ENCODE measurements around the gene ESYT2. TPM values are rescaled to one million over a fixed set of nuclear protein-coding genes. Genes with fewer than 3 reads are reported as not detected.

ESYT2 gene
- total RNA-seq, 1 donor from 2014 or later: 102 TPM

DNA sequence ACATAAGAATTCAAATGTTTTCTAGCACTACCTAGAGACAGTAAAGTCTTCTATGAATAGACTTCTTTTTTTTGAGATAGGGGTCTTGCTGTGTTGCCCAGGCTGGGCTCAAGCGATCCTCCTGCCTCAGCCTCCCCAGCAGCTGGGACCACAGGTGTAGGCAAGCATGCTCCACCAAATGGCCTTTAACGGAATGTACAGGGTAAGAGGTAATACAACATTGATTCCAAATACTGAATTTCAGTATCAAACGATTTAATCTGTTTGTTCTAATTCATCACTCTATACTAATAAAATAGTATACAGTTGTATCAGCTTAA is 68.9 kb downstream of the ESYT2 start:
- TF ChIP-seq, protein P1, sequence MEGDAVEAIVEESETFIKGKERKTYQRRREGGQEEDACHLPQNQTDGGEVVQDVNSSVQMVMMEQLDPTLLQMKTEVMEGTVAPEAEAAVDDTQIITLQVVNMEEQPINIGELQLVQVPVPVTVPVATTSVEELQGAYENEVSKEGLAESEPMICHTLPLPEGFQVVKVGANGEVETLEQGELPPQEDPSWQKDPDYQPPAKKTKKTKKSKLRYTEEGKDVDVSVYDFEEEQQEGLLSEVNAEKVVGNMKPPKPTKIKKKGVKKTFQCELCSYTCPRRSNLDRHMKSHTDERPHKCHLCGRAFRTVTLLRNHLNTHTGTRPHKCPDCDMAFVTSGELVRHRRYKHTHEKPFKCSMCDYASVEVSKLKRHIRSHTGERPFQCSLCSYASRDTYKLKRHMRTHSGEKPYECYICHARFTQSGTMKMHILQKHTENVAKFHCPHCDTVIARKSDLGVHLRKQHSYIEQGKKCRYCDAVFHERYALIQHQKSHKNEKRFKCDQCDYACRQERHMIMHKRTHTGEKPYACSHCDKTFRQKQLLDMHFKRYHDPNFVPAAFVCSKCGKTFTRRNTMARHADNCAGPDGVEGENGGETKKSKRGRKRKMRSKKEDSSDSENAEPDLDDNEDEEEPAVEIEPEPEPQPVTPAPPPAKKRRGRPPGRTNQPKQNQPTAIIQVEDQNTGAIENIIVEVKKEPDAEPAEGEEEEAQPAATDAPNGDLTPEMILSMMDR (IDR thresholded peaks at IDR 0.05): no peak
- no peaks in the 10 kb centered on the region for H3K9me3 ChIP-seq
- H3K27ac ChIP-seq: no peak overlapping the region
- no peaks in the 10 kb centered on the region for H3K27me3 ChIP-seq
- intact Hi-C loops (cut with DNase I): no loop called here
- peaks cover 70 to 91% of the 10 kb centered on the region in 2 donors for H3K36me3 ChIP-seq
- no peaks in the 10 kb centered on the region for H3K4me1 ChIP-seq
- no peak overlapping the region for H3K4me3 ChIP-seq
- no peak for DNase-seq (ENCODE audit: low spot score in 2 of 2)

DNA sequence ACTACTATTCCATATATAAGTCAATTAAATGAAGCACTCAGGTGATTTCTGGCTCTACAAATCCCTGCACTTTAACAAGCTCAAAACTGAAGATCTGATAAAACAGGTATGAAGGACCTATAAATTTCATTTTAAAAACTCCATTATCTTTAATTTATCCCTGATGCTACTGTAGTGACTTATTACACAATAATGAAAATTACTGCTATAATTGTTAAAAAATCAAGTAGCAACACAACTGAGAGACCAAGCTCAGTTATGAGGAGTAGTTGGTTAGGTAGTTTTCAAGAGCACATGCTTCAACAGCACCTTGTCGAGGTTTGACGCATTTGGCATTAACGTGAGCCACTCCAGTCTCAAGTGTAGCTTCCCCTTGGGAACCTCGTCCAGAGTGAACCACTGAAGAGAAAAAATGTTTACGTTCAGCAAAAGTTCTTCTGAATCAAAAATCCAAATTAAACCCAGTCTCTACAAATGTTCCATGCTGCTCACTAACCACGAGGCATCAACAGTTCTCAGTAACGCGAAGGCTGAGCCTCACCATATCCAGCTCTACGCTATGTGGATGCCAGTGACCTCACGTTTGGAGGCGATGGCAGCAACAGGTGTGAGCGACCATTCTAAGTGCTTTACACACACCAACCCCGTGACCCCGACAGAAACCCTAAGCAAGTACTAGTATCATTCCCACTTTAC is 69.4 kb downstream of the ESYT2 start:
- Histone ChIP-seq H3K27ac (no peak overlapping the region), H3K4me1 (no peaks in the 10 kb centered on the region), H3K36me3 (peaks cover 68 to 91% of the 10 kb centered on the region in 2 donors), H3K9me3 (no peaks in the 10 kb centered on the region), H3K27me3 (no peaks in the 10 kb centered on the region), H3K4me3 (no peak overlapping the region)
- TF ChIP-seq, protein P1 (IDR thresholded peaks at IDR 0.05): no peak
- DNase-seq (ENCODE audit: low spot score in 2 of 2): no peak
- intact Hi-C loops (cut with DNase I): no loop called here

DNA sequence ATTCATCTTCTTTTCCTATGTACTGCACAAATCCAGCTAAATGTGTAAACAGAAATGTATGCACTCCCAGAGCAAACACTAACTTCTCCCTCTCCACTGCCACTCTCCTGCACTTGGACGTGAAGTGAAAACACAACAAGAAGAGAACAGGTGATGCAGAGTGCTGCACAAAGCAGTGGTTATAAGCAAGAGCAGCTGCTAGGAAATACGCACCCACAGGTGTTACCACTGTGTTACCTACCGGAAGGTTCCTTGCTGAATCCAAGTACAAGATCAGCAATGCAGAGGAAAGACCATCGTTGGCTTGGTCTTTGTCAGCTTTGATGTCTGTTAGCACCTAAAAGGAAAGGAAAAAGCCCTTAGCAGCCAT is 70.1 kb downstream of the ESYT2 start:
- intact Hi-C loops (cut with DNase I): no loop called here
- Histone ChIP-seq H3K27me3 (no peaks in the 10 kb centered on the region), H3K9me3 (no peaks in the 10 kb centered on the region), H3K4me3 (no peak overlapping the region), H3K36me3 (peaks cover 66 to 91% of the 10 kb centered on the region in 2 donors), H3K4me1 (no peaks in the 10 kb centered on the region), H3K27ac (no peak overlapping the region)
- TF ChIP-seq, protein P1 (IDR thresholded peaks at IDR 0.05): no peak
- no peak for DNase-seq (ENCODE audit: low spot score in 2 of 2)

DNA sequence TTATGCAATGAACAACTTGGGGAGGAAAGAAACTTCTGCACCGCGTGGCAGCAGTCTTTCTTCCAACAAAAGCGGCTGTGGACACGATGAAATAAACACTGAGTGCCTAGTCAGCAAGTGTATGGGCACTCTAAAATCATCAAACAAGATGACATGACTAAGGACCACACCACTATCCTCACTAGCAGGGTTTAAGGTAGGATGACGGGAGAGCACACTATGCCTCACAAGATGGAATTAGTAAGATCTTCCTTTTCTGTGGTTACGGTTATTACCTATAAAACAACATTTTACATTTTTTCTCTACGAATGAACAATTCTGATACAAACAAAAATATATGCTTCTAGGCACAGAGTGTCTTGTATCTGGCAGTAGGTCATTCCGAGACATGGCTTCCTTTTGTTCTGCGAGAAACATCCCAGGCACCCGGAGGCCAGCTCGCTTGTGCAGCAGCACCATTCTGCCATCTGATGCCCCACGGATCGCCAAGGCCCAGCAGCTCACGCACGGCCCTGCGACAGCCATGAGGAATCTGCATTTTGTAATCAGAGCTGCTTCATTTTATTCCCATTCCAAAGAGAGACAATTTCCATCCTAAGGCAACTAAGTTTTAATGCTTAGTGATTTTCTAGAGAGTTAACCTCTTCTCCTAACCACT is 70.6 kb downstream of the ESYT2 start:
- no peak overlapping the region for H3K27ac ChIP-seq
- TF ChIP-seq, protein P1 (IDR thresholded peaks at IDR 0.05): no peak
- no peaks in the 10 kb centered on the region for H3K4me1 ChIP-seq
- DNase-seq (ENCODE audit: low spot score in 2 of 2): no peak
- H3K4me3 ChIP-seq: no peak overlapping the region
- no peaks in the 10 kb centered on the region for H3K27me3 ChIP-seq
- intact Hi-C loops (cut with DNase I): no loop called here
- H3K9me3 ChIP-seq: no peaks in the 10 kb centered on the region
- H3K36me3 ChIP-seq: peaks cover 67 to 91% of the 10 kb centered on the region in 2 donors

DNA sequence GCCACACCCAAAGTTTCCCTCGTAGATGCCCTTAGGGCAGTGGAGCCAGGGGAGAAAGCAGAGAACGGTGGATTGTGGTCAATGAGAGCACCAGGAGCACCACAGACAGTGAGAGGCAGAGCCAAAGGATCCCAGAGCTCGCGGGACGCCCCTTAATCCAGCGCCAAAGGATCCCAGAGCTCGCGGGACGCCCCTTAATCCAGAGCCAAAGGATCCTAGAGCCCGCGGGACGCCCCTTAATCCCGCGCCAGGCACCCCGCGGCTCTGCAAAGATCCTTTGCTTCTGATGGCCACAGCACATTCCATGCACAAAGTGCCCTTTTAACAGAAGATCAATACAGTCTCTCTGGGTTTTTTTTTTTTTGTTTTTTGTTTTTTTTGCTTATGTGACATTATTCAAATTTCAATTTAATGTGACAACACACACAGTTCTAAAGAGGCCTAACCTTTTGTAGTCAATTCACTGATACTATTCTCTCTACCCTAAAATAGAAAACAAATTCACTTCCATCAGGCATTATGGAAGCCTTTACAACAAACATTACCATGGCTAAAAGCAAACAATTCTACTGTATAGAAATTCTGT is 71.8 kb downstream of the ESYT2 start:
- H3K36me3 ChIP-seq: peaks cover 66 to 93% of the 10 kb centered on the region in 2 donors
- intact Hi-C loops (cut with DNase I): no loop called here
- TF ChIP-seq, protein P1 (IDR thresholded peaks at IDR 0.05): no peak
- no peak overlapping the region for H3K4me3 ChIP-seq
- H3K4me1 ChIP-seq: no peaks in the 10 kb centered on the region
- H3K9me3 ChIP-seq: no peaks in the 10 kb centered on the region
- DNase-seq (ENCODE audit: low spot score in 2 of 2): no peak
- H3K27me3 ChIP-seq: no peaks in the 10 kb centered on the region
- no peak overlapping the region for H3K27ac ChIP-seq

Measured in ascending aorta (tissue), 2 donors.